Activated CD4-positive, alpha-beta T cell treated with anti-CD3 and anti-CD28 coated beads for 4 hours (primary cell): ENCODE results near the gene SDK1.

Experiments used
- DNase-seq, 2 donors: peaks; one replicate each; pipeline ENCODE4 v3.0.0-alpha.2; 2020

Gene SDK1

DNA sequence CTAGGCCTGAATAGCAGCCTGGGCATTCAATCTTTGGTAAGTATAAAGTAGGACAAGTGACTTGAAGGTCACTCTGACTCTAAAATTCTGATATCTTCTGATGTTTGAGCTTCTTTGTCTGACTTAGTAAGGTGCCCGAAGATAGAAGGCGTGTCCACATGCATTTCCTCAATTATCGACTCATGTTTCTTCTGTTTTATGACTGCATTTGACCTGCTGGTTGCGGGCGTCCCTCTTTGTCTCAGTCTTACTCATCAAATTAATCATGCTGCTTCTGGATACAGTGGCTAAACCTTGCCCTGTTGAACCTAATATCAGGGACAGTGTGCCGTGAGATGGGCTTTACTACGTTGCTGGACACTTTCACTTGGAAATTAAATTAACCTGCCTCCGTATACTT lies 534.1 kb downstream of the SDK1 start:
- no peak for DNase-seq

DNA sequence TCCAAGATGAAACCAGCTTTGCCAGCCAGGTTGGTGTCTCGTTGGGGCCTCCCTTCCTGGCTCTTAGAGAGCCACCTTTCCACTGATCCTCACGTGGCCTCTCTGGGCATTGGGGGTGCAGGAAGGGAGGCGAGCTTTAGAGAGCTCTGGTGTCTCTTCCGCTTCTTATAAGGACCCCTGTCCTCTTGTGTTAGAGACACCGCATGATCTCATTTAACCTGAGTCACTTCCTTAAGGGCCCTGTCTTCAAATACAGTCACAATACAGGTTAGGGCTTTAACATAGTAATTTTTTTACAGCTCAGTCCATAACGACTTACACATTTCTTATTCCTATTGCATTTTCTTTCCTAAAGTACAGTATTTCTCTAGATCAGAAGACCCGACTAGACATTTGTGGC lies 535.8 kb downstream of the SDK1 start:
- DNase-seq: no peak

GRCh38 chr7:3844540-3845151 lies 543.6 kb downstream of the SDK1 start:
- DNase-seq: no peak

DNA sequence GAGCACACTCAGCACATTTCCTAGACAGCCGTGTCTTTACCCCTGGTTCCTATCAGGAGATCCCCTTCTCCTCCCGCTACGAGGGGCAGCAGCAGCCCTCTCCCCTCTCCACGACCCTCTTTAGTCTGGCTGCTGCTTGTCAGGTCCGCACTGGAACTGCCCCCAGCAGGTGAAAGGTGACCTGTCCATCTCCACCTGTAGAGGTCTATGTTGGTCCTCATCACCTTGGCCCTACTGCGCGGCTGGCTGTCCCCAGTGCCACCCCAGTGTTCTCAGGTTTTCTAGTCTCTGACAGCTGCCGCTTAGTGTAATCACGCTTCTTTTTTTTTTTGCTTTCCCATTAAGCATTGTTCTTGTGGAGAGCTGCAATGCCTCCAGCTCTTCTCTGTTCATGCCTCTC lies 545.7 kb downstream of the SDK1 start:
- no peak for DNase-seq

- no peak for DNase-seq
Measured at GRCh38 chr7:3847336-3847735, 546.3 kb downstream of the SDK1 start.

DNA sequence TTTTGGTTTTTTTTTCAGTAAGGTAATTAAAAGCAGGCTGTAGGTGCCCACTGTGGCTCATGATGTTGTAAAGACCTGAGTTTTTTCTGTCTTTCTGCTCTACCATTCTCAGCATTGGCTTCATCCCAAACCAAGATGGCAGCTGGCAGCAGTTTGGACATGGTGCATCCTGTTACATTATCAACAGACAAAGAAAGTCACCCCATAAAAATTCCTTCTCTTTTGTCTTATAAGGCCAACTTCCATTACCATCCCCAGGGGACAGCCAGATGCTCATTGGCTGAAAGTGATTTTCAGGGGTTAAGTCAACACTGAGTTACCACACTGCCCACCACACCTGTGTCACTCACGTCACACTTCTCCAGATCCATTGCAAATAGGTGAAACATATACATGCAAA lies 558.4 kb downstream of the SDK1 start:
- DNase-seq: no peak

DNA sequence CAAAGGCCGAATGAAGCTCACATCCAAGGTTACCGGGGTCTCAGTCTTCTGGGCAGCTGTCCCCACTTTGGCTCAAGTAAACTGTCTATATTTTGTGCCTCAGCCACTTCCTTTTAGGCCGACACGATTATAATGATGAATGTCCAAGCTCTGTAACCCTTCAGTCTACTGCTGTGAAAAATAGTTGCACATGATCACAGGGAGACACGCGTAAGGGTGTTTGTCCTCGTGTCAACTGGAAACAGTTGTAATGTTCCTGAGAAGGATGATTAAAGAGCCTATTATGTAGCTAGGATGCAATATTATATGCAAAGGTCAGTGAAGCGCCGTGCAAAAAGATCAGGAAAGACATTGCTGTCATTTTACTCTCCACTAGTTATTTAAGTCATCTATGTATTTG lies 559.9 kb downstream of the SDK1 start:
- no peak for DNase-seq

- DNase-seq: no peak
Measured at GRCh38 chr7:3861386-3861785, 560.3 kb downstream of the SDK1 start.

GRCh38 chr7:3861941-3862340 lies 560.9 kb downstream of the SDK1 start:
- no peak for DNase-seq

DNA sequence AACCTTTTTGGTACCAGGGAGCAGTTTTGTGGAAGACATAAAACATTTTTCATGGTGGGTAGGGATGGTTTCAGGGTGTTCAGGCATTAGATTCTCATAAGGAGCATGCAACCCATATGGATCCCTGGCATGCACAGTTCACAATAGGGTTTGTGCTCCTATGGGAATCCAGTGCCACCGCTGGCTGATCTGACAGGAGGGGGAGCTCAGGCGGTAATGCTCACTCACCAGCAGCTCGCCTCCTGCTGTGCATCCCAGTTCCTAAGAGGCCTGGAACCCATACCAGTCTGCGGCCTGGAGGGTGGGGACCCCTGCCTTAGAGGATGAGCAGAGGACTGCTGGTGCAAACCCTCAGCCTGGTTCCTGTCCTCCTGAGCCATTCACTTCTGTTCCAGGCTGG lies 561.7 kb downstream of the SDK1 start:
- DNase-seq: no peak

GRCh38 chr7:3866277-3866676 lies 565.2 kb downstream of the SDK1 start:
- DNase-seq: no peak

- DNase-seq: no peak
Measured at GRCh38 chr7:3867863-3868262, 566.8 kb downstream of the SDK1 start.

DNA sequence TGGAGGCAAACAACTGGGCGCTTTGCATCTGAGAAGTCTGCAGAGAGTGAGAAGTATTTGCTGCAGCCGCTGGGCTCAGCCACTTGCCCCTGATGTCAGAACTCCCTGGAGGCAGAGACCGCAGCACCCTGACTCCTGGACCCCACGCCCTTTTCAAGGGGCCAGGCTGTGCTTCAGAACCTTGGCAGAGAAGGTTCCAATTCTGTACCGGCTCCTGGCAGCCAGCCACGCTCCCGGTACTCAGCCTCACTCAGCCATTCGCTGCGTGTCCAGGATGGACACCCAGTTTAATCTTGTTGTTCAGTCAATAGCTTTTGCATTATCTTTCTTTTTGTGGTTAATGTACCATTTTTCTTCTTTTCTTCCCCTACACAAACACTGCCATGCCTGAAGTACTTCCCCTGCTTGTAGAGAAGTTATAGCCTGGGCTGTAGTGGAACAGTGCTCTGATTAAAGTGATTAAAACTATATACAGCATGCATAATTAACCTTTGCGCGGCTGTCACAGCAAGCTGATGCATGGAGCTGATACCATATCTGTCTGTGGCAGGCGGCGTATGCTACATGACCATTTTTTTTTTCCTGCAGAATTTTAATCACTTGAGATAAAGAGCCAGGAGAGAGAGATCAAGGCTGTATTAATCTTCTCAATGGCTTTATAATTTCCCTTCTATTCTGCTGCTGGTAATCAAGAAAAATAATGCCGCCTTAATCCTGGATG lies 578.5 kb downstream of the SDK1 start:
- DNase-seq: no peak

DNA sequence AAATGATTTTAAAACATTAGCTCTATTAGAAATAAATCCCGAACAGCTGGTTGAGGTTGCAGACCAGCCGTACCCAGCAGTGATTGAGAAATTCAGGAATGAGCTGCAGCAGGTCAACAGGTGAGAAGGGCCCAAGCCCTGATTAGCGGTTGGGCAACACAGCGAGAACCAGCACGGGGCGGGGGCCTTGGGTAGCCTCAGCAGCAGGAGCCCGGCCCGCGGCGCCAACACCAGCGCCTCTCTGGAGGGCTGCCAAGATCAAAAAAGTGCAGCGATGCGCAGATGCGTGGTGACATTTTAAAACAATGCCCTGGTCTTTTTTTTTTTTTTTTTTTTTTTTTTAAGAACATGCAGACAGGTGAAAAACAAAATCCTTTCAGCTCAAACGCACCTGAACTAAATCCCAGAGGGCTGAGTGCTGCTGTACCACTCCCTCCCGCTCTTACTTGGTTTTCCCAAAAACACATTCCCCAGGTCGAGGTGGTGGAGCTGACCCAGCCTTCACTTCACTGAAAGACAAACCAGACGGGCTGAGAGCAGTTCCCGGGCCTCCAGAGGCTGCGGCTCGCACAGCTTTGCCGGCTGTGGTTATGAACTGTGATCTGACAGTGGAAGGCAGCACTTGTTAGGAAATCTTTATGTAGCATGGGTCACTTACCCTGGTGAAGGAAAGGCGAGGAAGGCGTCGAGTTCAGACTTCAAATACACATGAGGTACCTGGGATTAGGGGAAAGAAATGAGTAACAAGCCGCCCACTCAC lies 579.4 kb downstream of the SDK1 start:
- no peak for DNase-seq

DNA sequence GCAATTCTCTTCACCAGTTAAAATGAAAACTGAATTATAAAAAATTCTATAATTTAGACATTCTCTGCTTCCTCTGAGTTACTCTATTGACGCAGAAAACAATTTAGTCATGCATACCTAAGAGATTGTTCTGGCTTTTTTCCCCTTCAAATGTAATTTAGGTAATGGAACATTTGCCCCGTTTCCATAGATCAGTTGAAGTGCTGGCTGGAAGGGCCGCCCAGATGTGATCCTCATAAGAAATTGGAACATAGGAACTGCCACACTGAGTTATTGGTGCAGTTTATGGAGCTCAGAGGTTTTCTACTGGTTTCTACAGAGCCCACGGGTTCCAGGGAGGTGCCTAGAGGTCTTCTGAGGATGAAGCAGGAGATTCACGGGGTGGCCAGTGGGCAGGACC lies 581.7 kb downstream of the SDK1 start:
- no peak for DNase-seq

DNA sequence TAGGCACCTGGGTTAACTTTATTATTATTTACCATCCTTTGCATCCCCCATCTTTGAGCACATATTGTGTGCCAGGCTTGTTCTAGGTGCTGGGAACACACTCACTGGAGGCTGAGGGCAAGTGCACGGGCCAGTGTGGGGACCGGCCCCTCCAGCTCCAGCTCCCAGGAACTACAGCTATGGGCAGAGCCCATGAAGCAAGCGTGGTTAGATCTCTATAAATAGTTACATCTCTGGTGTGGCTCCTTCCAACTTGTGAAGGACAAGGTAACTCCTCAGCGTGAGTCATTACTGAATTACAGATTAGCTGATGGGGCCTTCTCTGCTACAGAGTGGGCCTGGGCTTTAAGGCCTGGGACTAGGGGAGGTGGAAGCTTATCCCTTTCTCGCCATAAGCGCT lies 583.5 kb downstream of the SDK1 start:
- DNase-seq: no peak

DNA sequence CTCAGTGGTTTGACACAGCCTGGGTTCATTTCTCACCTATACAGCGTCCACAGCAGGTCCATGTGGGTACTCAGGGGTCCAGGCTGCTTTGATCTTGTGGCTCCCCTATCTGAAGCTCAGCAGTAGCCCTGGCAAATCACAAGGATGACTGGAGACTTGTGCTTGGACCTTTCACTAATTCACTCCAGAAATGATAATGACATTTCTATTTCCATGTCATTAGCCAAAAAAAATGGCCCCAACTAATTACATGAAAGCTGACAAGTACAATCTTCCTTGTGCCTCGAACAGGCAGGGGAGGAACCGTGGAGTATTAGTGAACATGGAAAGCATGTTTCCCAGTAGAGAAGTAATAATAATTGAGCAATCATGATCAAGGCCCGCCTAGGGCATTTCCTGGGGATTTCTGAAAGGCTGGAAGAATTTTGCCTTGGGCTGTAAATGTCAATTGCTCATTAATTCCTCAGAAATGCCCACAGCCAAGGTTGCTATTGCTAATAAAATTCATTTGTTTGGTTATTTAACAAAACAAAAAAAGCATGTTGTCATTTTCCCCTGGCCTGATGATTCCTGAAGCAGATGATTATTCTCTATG lies 586.1 kb downstream of the SDK1 start:
- no peak for DNase-seq

GRCh38 chr7:3888096-3888495 lies 587.0 kb downstream of the SDK1 start:
- no peak for DNase-seq

DNA sequence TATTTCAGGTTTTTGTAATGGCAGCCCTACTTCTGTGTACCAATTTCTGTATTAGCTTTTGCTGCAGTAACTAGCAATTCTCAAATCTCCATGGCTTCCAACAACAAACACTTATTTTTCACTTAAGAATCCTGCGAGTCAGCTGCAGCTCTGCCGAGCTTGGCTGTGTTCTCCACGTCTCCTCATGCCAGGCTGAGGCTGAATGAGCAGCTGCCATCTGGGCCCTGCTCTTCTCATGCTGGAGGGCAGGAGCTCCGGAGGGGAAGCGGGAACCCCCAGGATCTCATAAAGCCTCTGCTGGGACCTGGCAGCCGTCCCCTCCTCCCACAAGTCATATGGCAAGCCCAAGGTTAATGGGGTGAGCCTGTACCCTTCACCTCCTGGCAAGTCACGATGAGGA lies 591.1 kb downstream of the SDK1 start:
- DNase-seq: no peak

GRCh38 chr7:3892686-3893085 lies 591.6 kb downstream of the SDK1 start:
- DNase-seq: no peak

DNA sequence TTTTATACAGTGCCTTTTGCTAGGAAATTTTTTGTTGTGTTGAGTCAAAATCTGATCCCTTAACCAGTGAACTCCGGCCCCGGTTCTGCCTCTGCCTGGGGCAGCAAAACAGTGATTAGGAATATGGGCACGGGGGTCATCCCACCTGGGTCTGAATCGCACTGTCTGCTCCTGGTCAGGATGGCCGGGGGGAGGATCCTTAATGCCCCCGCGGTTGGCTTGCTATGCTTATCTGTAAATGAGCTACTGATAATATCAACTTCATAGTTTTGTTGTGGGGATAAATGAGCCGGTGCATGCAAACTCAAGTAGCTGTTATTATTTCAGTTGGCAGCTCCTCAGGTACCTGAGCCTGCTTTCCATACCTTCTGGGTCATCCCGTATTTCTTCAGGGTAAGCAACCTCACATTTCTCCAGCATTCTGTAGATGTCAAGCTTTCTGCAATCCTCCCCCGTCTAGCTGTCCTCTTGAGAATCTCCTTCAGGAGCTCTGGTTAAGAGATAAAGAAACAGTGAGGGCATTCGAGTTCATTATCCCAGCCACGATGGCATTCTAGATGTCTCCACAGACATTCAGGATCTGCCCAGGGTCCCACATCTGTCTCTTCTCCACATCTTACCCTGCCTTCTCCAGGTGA lies 592.2 kb downstream of the SDK1 start:
- no peak for DNase-seq

GRCh38 chr7:3893789-3894153 lies 592.7 kb downstream of the SDK1 start:
- no peak for DNase-seq

- DNase-seq: no peak
Measured at GRCh38 chr7:3895341-3896116, 594.5 kb downstream of the SDK1 start.
